H1 (cell line): ENCODE results near the gene RSPH6A. TPM values are rescaled to one million over a fixed set of nuclear protein-coding genes. Genes with fewer than 3 reads are reported as not detected.

Source experiments
- CTCF ChIA-PET: fragments of 300-600 bp; sonication (Branson Sonifier 250); formaldehyde crosslinking; loops from one replicate; lab custom pipeline; 2021; ENCODE audit not compliant: partially characterized antibody; lab: Charles Lee
- POLR2A ChIA-PET: fragments of 300-600 bp; sonication (Branson Sonifier 250); formaldehyde crosslinking; loops from one replicate; lab custom pipeline; 2021; ENCODE audit warnings: inconsistent platforms; ENCODE audit not compliant: partially characterized antibody; lab: Charles Lee
- DNase-seq, 2 experiments: peaks; one replicate each; pipeline versions ENCODE4 v3.0.0 to v3.0.0-alpha.2; 2010 to 2022; ENCODE audit warnings: low spot score in 2 of 2, low read depth in 1 of 2, mixed read lengths in 1 of 2
- FAIRE-seq: peaks from 2 replicates; lab custom pipeline; 2011; peaks lifted over from hg19 to GRCh38; lab: Jason Lieb, UNC
- H2AFZ ChIP-seq: 2 replicates; pipeline ENCODE4 v1.8.1; 2012; ENCODE audit warnings: low read length, inconsistent platforms
- H2AK5ac ChIP-seq: 2 replicates; pipeline ENCODE4 v1.6.1; 2013; ENCODE audit warnings: low read depth, low read length
- H2BK120ac ChIP-seq: replicated peaks from 2 replicates; pipeline ENCODE3; 2013; ENCODE audit warnings: low read depth, low read length, inconsistent platforms
- H2BK12ac ChIP-seq: 2 replicates; pipeline ENCODE4 v1.6.1; 2013; ENCODE audit warnings: low read depth, low read length
- H2BK15ac ChIP-seq: 2 replicates; pipeline ENCODE4 v1.6.1; 2013; ENCODE audit warnings: low read length
- H2BK20ac ChIP-seq: 2 replicates; pipeline ENCODE4 v1.6.1; 2013; ENCODE audit warnings: low read length
- H2BK5ac ChIP-seq: 2 replicates; pipeline ENCODE4 v1.6.1; 2013; ENCODE audit warnings: low read depth, low read length
- H3K14ac ChIP-seq: 2 replicates; pipeline ENCODE4 v1.6.1; 2013; ENCODE audit warnings: inconsistent platforms; ENCODE audit not compliant: insufficient read length
- H3K18ac ChIP-seq: 2 replicates; pipeline ENCODE4 v1.6.1; 2013; ENCODE audit warnings: low read length; ENCODE audit errors: extremely low read depth
- H3K23ac ChIP-seq: 2 replicates; pipeline ENCODE4 v1.6.1; 2013; ENCODE audit warnings: inconsistent platforms; ENCODE audit not compliant: insufficient read length
- H3K23me2 ChIP-seq: 2 replicates; pipeline ENCODE4 v1.6.1; 2013; ENCODE audit warnings: low read depth, low read length
- H3K27ac ChIP-seq: 2 replicates; pipeline ENCODE4 v1.6.1; 2011; ENCODE audit warnings: low read depth, low read length, inconsistent platforms
- H3K27me3 ChIP-seq, 4 experiments: replicated peaks in 1 of 4; 1 replicate in 1 of 4; 2 replicates in 3 of 4; pipeline versions ENCODE4 v1.6.1 to v1.8.1; 2011 to 2013; ENCODE audit warnings: low read length in 3 of 4, mild to moderate bottlenecking in 3 of 4, inconsistent platforms in 2 of 4, mixed read lengths in 2 of 4, moderate library complexity in 1 of 4; ENCODE audit not compliant: control insufficient read depth in 3 of 4, insufficient read depth in 3 of 4; ENCODE audit errors: extremely low read depth in 1 of 4
- H3K36me3 ChIP-seq, 4 experiments: 2 replicates each; pipeline versions ENCODE4 v1.6.1 to v1.8.1; 2011 to 2013; ENCODE audit warnings: mild to moderate bottlenecking in 4 of 4, low read length in 3 of 4, moderate library complexity in 2 of 4, control low read depth in 1 of 4, inconsistent platforms in 1 of 4; ENCODE audit not compliant: insufficient read depth in 4 of 4, control insufficient read depth in 2 of 4
- H3K4ac ChIP-seq: replicated peaks from 2 replicates; pipeline ENCODE3; 2013; ENCODE audit warnings: low read length, low read depth, mixed read lengths, inconsistent platforms; ENCODE audit not compliant: insufficient read length
- H3K4me1 ChIP-seq, 4 experiments: replicated peaks in 1 of 4; 1 replicate in 1 of 4; 2 replicates in 3 of 4; pipeline versions ENCODE4 v1.6.1 to v1.8.1; 2011 to 2013; ENCODE audit warnings: low read length in 3 of 4, inconsistent platforms in 2 of 4, mixed read lengths in 1 of 4; ENCODE audit not compliant: insufficient read depth in 4 of 4, control insufficient read depth in 3 of 4
- H3K4me2 ChIP-seq, 2 experiments: 2 replicates each; pipeline versions ENCODE4 v1.6.1 to v1.8.1; 2011 to 2013; ENCODE audit warnings: low read depth in 2 of 2, low read length in 2 of 2, control low read depth in 1 of 2, inconsistent platforms in 1 of 2, mild to moderate bottlenecking in 1 of 2; ENCODE audit not compliant: insufficient read depth in 1 of 2
- H3K4me3 ChIP-seq, 4 experiments: fragments of 200-600, 300-600 bp in 1 of 4; sonication (generic), shearing (Covaris generic), sonication (Bioruptor Twin) in 1 of 4; 2 replicates each; pipeline versions ENCODE4 v1.5.1 to v1.8.1; 2011 to 2016; ENCODE audit warnings: low read length in 4 of 4, low read depth in 3 of 4, control low read depth in 2 of 4, inconsistent platforms in 2 of 4, mild to moderate bottlenecking in 2 of 4, mixed read lengths in 1 of 4, moderate library complexity in 1 of 4; ENCODE audit not compliant: insufficient read depth in 2 of 4; ENCODE audit errors: extremely low read depth in 1 of 4
- H3K56ac ChIP-seq: replicated peaks from 2 replicates; pipeline ENCODE3; 2013; ENCODE audit warnings: low read depth, mild to moderate bottlenecking, mixed read lengths, low read length, inconsistent platforms; ENCODE audit not compliant: insufficient read length
- H3K79me1 ChIP-seq: 2 replicates; pipeline ENCODE4 v1.6.1; 2013; ENCODE audit warnings: low read depth, low read length, control low read depth
- H3K79me2 ChIP-seq, 2 experiments: 2 replicates each; pipeline versions ENCODE4 v1.6.1 to v1.8.1; 2012 to 2013; ENCODE audit warnings: low read length in 2 of 2, mild to moderate bottlenecking in 2 of 2, inconsistent platforms in 1 of 2; ENCODE audit not compliant: insufficient read depth in 2 of 2, control insufficient read depth in 1 of 2
- H3K9ac ChIP-seq, 4 experiments: replicated peaks in 1 of 4; 1 replicate in 1 of 4; 2 replicates in 3 of 4; pipeline versions ENCODE4 v1.6.1 to v1.8.1; 2011 to 2013; ENCODE audit warnings: low read depth in 3 of 4, low read length in 3 of 4, control low read depth in 2 of 4, mild to moderate bottlenecking in 2 of 4, moderate library complexity in 2 of 4, inconsistent platforms in 1 of 4; ENCODE audit errors: extremely low read depth in 1 of 4
- H3K9me3 ChIP-seq, 2 experiments: 2 replicates each; pipeline versions ENCODE4 v1.6.1 to v1.8.1; 2012 to 2013; ENCODE audit warnings: mild to moderate bottlenecking in 2 of 2, moderate library complexity in 2 of 2, control low read depth in 1 of 2, inconsistent platforms in 1 of 2, low read depth in 1 of 2, low read length in 1 of 2, mixed read lengths in 1 of 2; ENCODE audit not compliant: insufficient read depth in 2 of 2
- H4K20me1 ChIP-seq, 2 experiments: replicated peaks in 1 of 2; 2 replicates each; pipeline versions ENCODE3 to v1.8.1; 2011 to 2013; ENCODE audit warnings: inconsistent platforms in 2 of 2, low read length in 2 of 2, mild to moderate bottlenecking in 1 of 2; ENCODE audit not compliant: insufficient read depth in 2 of 2, control insufficient read depth in 1 of 2
- H4K5ac ChIP-seq: 2 replicates; pipeline ENCODE4 v1.6.1; 2013; ENCODE audit warnings: low read length, low read depth, mixed read lengths, inconsistent platforms; ENCODE audit not compliant: insufficient read length
- H4K8ac ChIP-seq: 2 replicates; pipeline ENCODE4 v1.8.0; 2013; ENCODE audit warnings: mild to moderate bottlenecking, moderate library complexity, low read length, inconsistent platforms; ENCODE audit not compliant: insufficient read depth; ENCODE audit errors: extremely low read depth
- H4K91ac ChIP-seq: replicated peaks from 2 replicates; pipeline ENCODE3; 2013; ENCODE audit warnings: low read length, mixed read lengths, inconsistent platforms; ENCODE audit not compliant: insufficient read length
- BRCA1 ChIP-seq: IDR thresholded peaks from 2 replicates; pipeline ENCODE4 v1.6.1; 2012; ENCODE audit warnings: low read depth, low read length, improper control_type of control experiment
- EGR1 ChIP-seq: IDR thresholded peaks from 2 replicates; pipeline ENCODE4 v1.6.1; 2011; ENCODE audit warnings: low read depth, low read length, borderline replicate concordance
- KDM4A ChIP-seq: IDR thresholded peaks from one replicate; pipeline ENCODE4 v1.7.1; 2012; ENCODE audit warnings: low read depth, mild to moderate bottlenecking, moderate library complexity, low read length, inconsistent platforms; ENCODE audit not compliant: severe bottlenecking
- NANOG ChIP-seq: IDR thresholded peaks from 2 replicates; pipeline ENCODE4 v1.6.1; 2011; ENCODE audit warnings: low read length, low read depth, mild to moderate bottlenecking, inconsistent platforms; ENCODE audit not compliant: insufficient read depth, poor library complexity, severe bottlenecking
- NRF1 ChIP-seq: IDR thresholded peaks from 2 replicates; pipeline ENCODE4 v1.6.1; 2011; ENCODE audit warnings: mild to moderate bottlenecking, low read depth, low read length, improper control_type of control experiment
- POU5F1 ChIP-seq: IDR thresholded peaks from 2 replicates; pipeline ENCODE4 v1.6.1; 2011; ENCODE audit warnings: low read depth, mild to moderate bottlenecking, low read length, moderate library complexity
- SRF ChIP-seq: IDR thresholded peaks from 2 replicates; pipeline ENCODE4 v1.6.1; 2011; ENCODE audit warnings: mild to moderate bottlenecking, low read depth, low read length, moderate library complexity
- WGBS, 2 experiments: shearing (Covaris generic) in 1 of 2; methylation state at CpG; one replicate each; pipeline versions ENCODE4 v1.1.6 to v1.1.7; 2013 to 2015; ENCODE audit warnings: low lambda C conversion rate in 2 of 2, mixed read lengths in 2 of 2, inconsistent platforms in 1 of 2, low coverage in 1 of 2, missing lambda C conversion rate in 1 of 2; ENCODE audit not compliant: insufficient replicate concordance in 2 of 2, insufficient coverage in 1 of 2, insufficient read length in 1 of 2; ENCODE audit errors: extremely low coverage in 1 of 2, missing lambda C conversion rate in 1 of 2; 5-methylcytosine and 5-hydroxymethylcytosine counted together
- polyA plus RNA-seq, 7 experiments: library from polyadenylated mRNA; depleted of rRNA in 3 of 7; stranded (reverse) in 5 of 7; unstranded in 2 of 7; fragments of >200 nt in 5 of 7; fragments of 200-250 nt in 2 of 7; gene quantifications; 1 replicate in 5 of 7; 2 replicates in 1 of 7; 4 replicates in 1 of 7; pipeline versions ENCODE4 v1.2.1 to v1.2.3, GENCODE V29; 2011 to 2013; ENCODE audit warnings: missing spikeins in 2 of 7, mixed read lengths in 2 of 7
- total RNA-seq: library from RNA; stranded (reverse); fragmentation: NEBNext Ultra II Directional; extraction: Animal tissue kit (Norgen Biotek cat#: 25700); gene quantifications from 2 replicates; pipeline ENCODE4 v1.2.1, GENCODE V29; 2021

RSPH6A gene
- total and polyA plus RNA-seq, 2 of the 8 experiments (the other 6 are each of a cell fraction or from before 2014, with no cell fraction given), result 0.05 to 0.19 TPM

- 0 out of 2 replicates have a peak overlapping the region, but pooled peaks have one; percentile 32 for H2BK20ac ChIP-seq
- 0 out of 2 replicates have a peak, but pooled peaks cover 4% of the 10 kb centered on the region for H3K79me1 ChIP-seq
- POLR2A ChIA-PET, result interaction anchor here (0.9 to 9.5 kb wide), 13 partner anchors 8 to 82 kb away, joined by 3 to 133 read pairs (median 5); partner anchors contain the start of genes DMWD, SIX5 and SYMPK
- peaks cover 15 to 20% of the 10 kb centered on the region in 2 experiments for H4K20me1 ChIP-seq
- H4K91ac ChIP-seq, result no peak overlapping the region
- H3K4ac ChIP-seq, result no peak overlapping the region
- H3K27ac ChIP-seq, result no peak overlapping the region
- H3K9me3 ChIP-seq, result no peaks in the 10 kb centered on the region
- peaks cover 0 to 6% (median 0%) of the 10 kb centered on the region in 4 experiments; a peak in 1 of 7 replicates for H3K27me3 ChIP-seq
- no peaks in the 10 kb centered on the region for H3K79me2 ChIP-seq
- no peak overlapping the region for H2AFZ ChIP-seq
- H2AK5ac ChIP-seq, result 0 out of 2 replicates have a peak overlapping the region, but pooled peaks have one; percentile 39
- no peak overlapping the region for H3K14ac ChIP-seq
- H3K56ac ChIP-seq, result no peak overlapping the region
- 88% methylated on average over 16 of the region's 17 CpGs; no CpG with 5 or more reads in 1 of the 2 experiments for WGBS, 2 experiments
- no peak for FAIRE-seq
- H4K5ac ChIP-seq, result no peak overlapping the region
- no peak overlapping the region for H3K18ac ChIP-seq
- H3K23me2 ChIP-seq, result peaks cover 4% of the 10 kb centered on the region; the same call in 1 of the 2 replicates
- no peak overlapping the region for H2BK5ac ChIP-seq
- no peak overlapping the region for H3K9ac ChIP-seq
- no peak overlapping the region for H3K4me2 ChIP-seq
- peaks cover 3 to 26% (median 15%) of the 10 kb centered on the region in 4 experiments for H3K4me1 ChIP-seq
- no peak overlapping the region for H3K4me3 ChIP-seq
- DNase-seq, result no peak
- no peak overlapping the region for H2BK15ac ChIP-seq
- H4K8ac ChIP-seq, result peak overlapping the region; percentile 2; the same call in 1 of the 2 replicates
- H2BK12ac ChIP-seq, result 0 out of 2 replicates have a peak overlapping the region, but pooled peaks have one; percentile 39
- CTCF ChIA-PET, result interaction anchor here (0.5 to 5.1 kb wide), 10 partner anchors 8 to 110 kb away, joined by 3 to 45 read pairs (median 4); partner anchors contain the start of genes FBXO46, IRF2BP1 and SIX5
- H2BK120ac ChIP-seq, result no peak overlapping the region
- peaks cover 3 to 24% (median 11%) of the 10 kb centered on the region in 4 experiments; a peak in 6 of 8 replicates for H3K36me3 ChIP-seq
- H3K23ac ChIP-seq, result no peak overlapping the region
- TF ChIP-seq SRF (no peak), POU5F1 (no peak), EGR1 (no peak), NRF1 (no peak), NANOG (no peak), KDM4A (no peak), BRCA1 (no peak)
Measured at GRCh38 chr19:45781214-45782161, 33.6 kb downstream of the RSPH6A start.
